Measurements from ENCODE around the gene MEMO1.

DNA sequence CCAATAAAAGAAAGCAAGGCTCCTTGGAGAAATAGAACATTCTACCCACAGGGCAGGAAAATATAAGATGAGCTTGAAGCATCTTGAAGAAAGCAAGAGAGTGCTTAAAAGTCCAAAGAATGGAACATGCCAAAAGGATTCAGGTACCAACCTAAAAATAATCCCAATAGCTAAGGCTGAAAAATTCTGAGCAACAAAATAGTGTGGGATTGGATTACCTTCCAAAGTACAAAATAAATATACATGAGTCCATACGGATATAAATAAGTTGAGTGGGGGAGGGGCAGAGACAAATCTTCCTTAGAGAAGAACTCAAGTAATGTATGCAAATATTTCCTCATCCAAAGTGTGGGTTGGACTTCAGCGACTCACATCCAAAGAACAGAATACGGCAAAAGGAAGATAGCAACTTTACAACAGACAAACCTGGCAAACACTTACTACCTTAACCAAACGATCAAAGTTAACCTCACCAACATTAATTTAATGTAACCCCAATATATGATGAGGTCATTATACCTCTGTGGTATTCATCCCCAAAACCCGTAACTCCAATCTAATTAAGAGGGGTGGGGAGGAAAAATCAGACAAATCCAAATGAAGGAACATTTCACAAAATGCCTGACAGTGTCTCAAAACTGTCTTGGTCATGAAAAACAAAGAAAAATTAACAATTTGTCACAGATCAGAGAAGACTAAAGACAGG, 26.9 kb downstream of the MEMO1 start:
- TF ChIP-seq POLR2A (IDR thresholded peaks at IDR 0.05; ENCODE audit: low read depth, low read length): no peak
- no peak for TF ChIP-seq POLR2AphosphoS5 (IDR thresholded peaks at IDR 0.05; ENCODE audit: low read depth, low read length)
